LNCAP (cell line): ENCODE results near the gene SCRG1.

Source experiments
- TF ChIP-seq, protein P1 (sequence below): fragments of 450-650 bp; IDR thresholded peaks from 2 replicates; pipeline ENCODE4 v1.5.1; 2017; ENCODE audit warnings: mild to moderate bottlenecking

Gene SCRG1

GRCh38 chr4:173371292-173372192 is 27.4 kb downstream of the SCRG1 start:
- TF ChIP-seq, protein P1, sequence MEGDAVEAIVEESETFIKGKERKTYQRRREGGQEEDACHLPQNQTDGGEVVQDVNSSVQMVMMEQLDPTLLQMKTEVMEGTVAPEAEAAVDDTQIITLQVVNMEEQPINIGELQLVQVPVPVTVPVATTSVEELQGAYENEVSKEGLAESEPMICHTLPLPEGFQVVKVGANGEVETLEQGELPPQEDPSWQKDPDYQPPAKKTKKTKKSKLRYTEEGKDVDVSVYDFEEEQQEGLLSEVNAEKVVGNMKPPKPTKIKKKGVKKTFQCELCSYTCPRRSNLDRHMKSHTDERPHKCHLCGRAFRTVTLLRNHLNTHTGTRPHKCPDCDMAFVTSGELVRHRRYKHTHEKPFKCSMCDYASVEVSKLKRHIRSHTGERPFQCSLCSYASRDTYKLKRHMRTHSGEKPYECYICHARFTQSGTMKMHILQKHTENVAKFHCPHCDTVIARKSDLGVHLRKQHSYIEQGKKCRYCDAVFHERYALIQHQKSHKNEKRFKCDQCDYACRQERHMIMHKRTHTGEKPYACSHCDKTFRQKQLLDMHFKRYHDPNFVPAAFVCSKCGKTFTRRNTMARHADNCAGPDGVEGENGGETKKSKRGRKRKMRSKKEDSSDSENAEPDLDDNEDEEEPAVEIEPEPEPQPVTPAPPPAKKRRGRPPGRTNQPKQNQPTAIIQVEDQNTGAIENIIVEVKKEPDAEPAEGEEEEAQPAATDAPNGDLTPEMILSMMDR = no peak

GRCh38 chr4:173370477-173371291 is 28.2 kb downstream of the SCRG1 start, which contains the start of gene SAP30:
TSS of gene SAP30 (plus strand) at chr4:173370954. CDS start at chr4:173371183, 229 bp downstream.
- TF ChIP-seq, protein P1 = no peak

GRCh38 chr4:173370130-173370476 is 28.8 kb downstream of the SCRG1 start:
- TF ChIP-seq, protein P1 = no peak

DNA sequence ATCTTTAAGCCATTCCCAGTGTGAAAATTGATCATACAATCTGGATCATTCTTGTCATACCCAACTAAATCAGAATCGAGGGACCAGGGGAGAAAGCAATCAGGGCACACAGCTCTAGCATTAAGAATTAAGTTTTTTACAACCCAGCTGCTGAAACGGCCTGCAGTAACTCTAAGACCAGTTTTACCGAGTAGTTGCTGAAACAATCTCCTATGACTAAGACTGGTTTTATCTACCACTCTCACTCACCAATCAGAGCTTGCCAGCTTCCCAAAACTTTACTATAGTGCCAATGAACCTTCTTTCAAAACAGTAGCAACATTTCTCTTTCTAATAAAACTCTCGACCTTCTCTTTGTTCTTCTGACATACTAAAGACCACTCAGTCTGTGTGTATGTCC is 31.0 kb downstream of the SCRG1 start:
- TF ChIP-seq, protein P1 = no peak

DNA sequence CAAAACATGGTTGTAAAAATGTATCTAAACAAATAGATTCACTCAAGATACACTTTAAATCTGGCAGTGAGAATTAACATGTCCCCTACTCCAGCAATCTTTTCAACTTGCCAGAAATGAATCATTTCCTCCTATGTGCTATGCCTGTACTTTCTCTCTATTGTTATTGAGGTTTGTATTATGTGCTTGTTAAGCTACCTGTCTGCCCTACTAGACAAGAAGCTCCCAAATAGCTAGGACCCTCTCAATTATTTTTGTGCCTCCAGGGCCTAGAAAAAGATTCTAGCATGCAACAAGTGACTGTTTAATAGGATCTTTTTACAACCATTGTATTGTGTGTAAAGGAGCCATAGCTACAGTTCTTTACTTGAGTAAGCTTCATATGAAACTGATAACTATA is 31.6 kb downstream of the SCRG1 start:
- TF ChIP-seq, protein P1 = no peak

DNA sequence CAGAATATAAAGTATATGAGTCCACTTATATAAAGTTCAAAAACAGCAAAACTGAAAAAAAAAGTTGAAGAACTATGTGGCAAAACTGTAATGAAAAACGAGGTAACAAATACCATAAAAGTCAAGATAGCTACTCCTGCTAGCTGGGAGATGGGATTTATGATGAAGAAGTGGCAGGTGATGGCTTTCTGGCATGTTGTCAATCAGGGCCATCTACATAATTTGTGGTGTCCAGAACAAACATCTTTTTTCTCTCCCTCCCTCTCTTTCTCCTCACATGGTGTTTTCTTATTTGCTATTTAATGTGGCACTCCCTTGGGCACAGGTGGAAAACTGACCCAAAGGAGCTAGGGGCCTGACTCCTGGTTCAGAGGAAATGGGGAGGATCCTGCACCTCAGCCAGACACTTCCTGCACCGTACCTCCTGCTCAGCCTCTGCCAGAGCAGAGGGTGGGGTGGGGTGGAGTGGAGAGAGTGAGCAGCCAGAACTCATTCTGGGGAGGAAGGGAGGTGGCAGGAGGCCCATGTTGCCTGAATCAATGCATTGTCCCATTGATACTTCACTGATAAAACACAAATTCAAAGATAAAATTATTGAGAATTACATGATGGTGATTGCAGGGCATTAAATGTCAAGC is 33.4 kb downstream of the SCRG1 start:
- TF ChIP-seq, protein P1 = no peak

DNA sequence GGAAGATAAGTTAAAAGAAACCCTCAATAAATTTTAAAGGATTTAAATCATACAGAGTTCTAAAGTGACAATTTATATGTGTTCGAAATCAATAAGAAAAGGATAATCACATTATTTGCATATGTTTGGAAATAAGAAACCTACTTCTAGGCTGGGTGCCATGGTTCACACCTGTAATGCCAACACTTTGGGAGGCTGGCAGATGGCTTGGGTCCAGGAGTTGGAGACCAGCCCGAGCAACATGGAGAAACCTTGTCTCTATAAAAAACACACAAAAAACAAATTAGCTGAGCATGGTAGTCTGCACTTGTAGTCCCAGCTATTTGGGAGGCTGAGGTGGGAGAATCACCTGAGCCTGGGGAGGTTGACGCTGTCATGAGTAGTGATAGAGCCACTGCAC is 36.2 kb downstream of the SCRG1 start:
- TF ChIP-seq, protein P1 = no peak
